DOHH2 (cell line): ENCODE data around the gene DGKZ.

ENCODE experiments used
- CTCF ChIP-seq: fragments of 200-600 bp; sonication (generic); IDR thresholded peaks from one replicate; pipeline ENCODE4 v1.5.1; 2014; ENCODE audit warnings: antibody characterized with exemption, mild to moderate bottlenecking, low read depth, low read length; ENCODE audit not compliant: poor library complexity, severe bottlenecking
- EZH2phosphoT487 ChIP-seq: fragments of 200-600 bp; sonication (generic); IDR thresholded peaks from 2 replicates; pipeline ENCODE4 v1.6.1; 2017; ENCODE audit warnings: borderline replicate concordance, mild to moderate bottlenecking, antibody characterized with exemption, low read length, moderate library complexity, mixed read lengths

- TF ChIP-seq CTCF = no peak
- no peak for TF ChIP-seq EZH2phosphoT487
Observed at GRCh38 chr11:46386674-46387073, 39.4 kb downstream of the DGKZ start.
